Stimulated activated naive CD8-positive, alpha-beta T cell treated with anti-CD3 and anti-CD28 coated beads, Interleukin-15, amount 100 ng/mL, for 72 hours (primary cell): ENCODE measurements around the gene IGSF9B.

ENCODE experiments used
- ATAC-seq: fragments of 150-1000 bp; cut with Tn5 transposase; 2 replicates; pipeline ENCODE4 v1.10.0; 2021; ENCODE audit warnings: mild to moderate bottlenecking, moderate library complexity
- DNase-seq, 2 donors: peaks; one replicate each; pipeline ENCODE4 v3.0.0; 2021 to 2022
- H3K27ac Mint-ChIP-seq, 2 donors: one replicate each; pipeline ENCODE4 v1.8.0; 2022; ENCODE audit warnings: mild to moderate bottlenecking in 2 of 2, mixed read lengths in 2 of 2, moderate library complexity in 2 of 2
- H3K27me3 Mint-ChIP-seq: one replicate; pipeline ENCODE4 v1.8.0; 2022; ENCODE audit warnings: mixed read lengths
- H3K4me1 Mint-ChIP-seq: one replicate; pipeline ENCODE4 v1.8.0; 2022; ENCODE audit warnings: mild to moderate bottlenecking, mixed read lengths
- H3K4me3 Mint-ChIP-seq, 2 donors: one replicate each; pipeline ENCODE4 v1.8.0; 2022; ENCODE audit warnings: mild to moderate bottlenecking in 2 of 2, mixed read lengths in 2 of 2, moderate library complexity in 1 of 2
- H3K9me3 Mint-ChIP-seq, 2 donors: one replicate each; pipeline ENCODE4 v1.8.0; 2022; ENCODE audit warnings: mixed read lengths in 2 of 2

Gene IGSF9B

GRCh38 chr11:133990501-133990900 is 33.7 kb upstream of the IGSF9B start:
- ATAC-seq (no peak), DNase-seq (no peak)
- H3K27ac Mint-ChIP-seq: no peak overlapping the region
- H3K4me3 Mint-ChIP-seq: no peak overlapping the region
- no peaks in the 10 kb centered on the region for H3K9me3 Mint-ChIP-seq
- H3K4me1 Mint-ChIP-seq: peaks cover 39% of the 10 kb centered on the region
- H3K27me3 Mint-ChIP-seq: peaks cover 5% of the 10 kb centered on the region

- ATAC-seq (no peak), DNase-seq (no peak)
- Mint-ChIP-seq H3K27ac (no peak overlapping the region), H3K27me3 (peaks cover 5% of the 10 kb centered on the region), H3K9me3 (no peaks in the 10 kb centered on the region), H3K4me1 (peaks cover 33% of the 10 kb centered on the region), H3K4me3 (no peak overlapping the region)
Measured at GRCh38 chr11:133988686-133989410, 32.1 kb upstream of the IGSF9B start.

GRCh38 chr11:133987171-133987570 is 30.4 kb upstream of the IGSF9B start:
- ATAC-seq: no peak
- Mint-ChIP-seq H3K9me3 (no peaks in the 10 kb centered on the region), H3K4me3 (no peak overlapping the region), H3K4me1 (peaks cover 33% of the 10 kb centered on the region), H3K27ac (no peak overlapping the region), H3K27me3 (peaks cover 9% of the 10 kb centered on the region)
- no peak for DNase-seq

- Mint-ChIP-seq H3K27ac (no peak overlapping the region), H3K27me3 (peaks cover 18% of the 10 kb centered on the region), H3K4me1 (peaks cover 28% of the 10 kb centered on the region), H3K9me3 (no peaks in the 10 kb centered on the region), H3K4me3 (no peak overlapping the region)
- ATAC-seq (no peak), DNase-seq (no peak)
Measured at GRCh38 chr11:133985981-133986944, 29.5 kb upstream of the IGSF9B start.

- DNase-seq: no peak
- Mint-ChIP-seq H3K4me1 (peaks cover 13% of the 10 kb centered on the region), H3K9me3 (no peaks in the 10 kb centered on the region), H3K27ac (no peak overlapping the region), H3K27me3 (peaks cover 23% of the 10 kb centered on the region), H3K4me3 (no peak overlapping the region)
- no peak for ATAC-seq
Measured at GRCh38 chr11:133984828-133985227, 28.1 kb upstream of the IGSF9B start.

- H3K4me3 Mint-ChIP-seq: no peak overlapping the region
- peaks cover 23% of the 10 kb centered on the region for H3K27me3 Mint-ChIP-seq
- H3K9me3 Mint-ChIP-seq: no peaks in the 10 kb centered on the region
- peaks cover 6% of the 10 kb centered on the region for H3K4me1 Mint-ChIP-seq
- peak overlapping the region in 1 of 2 donors; percentile 72 for H3K27ac Mint-ChIP-seq
- DNase-seq (no peak), ATAC-seq (no peak)
Measured at GRCh38 chr11:133983660-133984316, 27.0 kb upstream of the IGSF9B start.

- ATAC-seq: no peak
- peaks cover 3% of the 10 kb centered on the region for H3K4me1 Mint-ChIP-seq
Measured at GRCh38 chr11:133982876-133983275, 26.1 kb upstream of the IGSF9B start.

GRCh38 chr11:133982151-133982550 is 25.4 kb upstream of the IGSF9B start:
- no peaks in the 10 kb centered on the region for H3K9me3 Mint-ChIP-seq
- H3K4me3 Mint-ChIP-seq: no peak overlapping the region
- peaks cover 23% of the 10 kb centered on the region for H3K27me3 Mint-ChIP-seq
- ATAC-seq: no peak
- DNase-seq: no peak
- peaks cover 8% of the 10 kb centered on the region for H3K4me1 Mint-ChIP-seq
- peak overlapping the region; percentile 5 to 59 for H3K27ac Mint-ChIP-seq

More at GRCh38 chr11:133982876-133983275, 26.1 kb upstream of the IGSF9B start:
- no peak overlapping the region for H3K27ac Mint-ChIP-seq
- no peak for DNase-seq
- H3K27me3 Mint-ChIP-seq: peaks cover 23% of the 10 kb centered on the region
- H3K9me3 Mint-ChIP-seq: no peaks in the 10 kb centered on the region
- H3K4me3 Mint-ChIP-seq: no peak overlapping the region

GRCh38 chr11:133981156-133981555 is 24.4 kb upstream of the IGSF9B start:
- DNase-seq (no peak), ATAC-seq (no peak)
- no peak overlapping the region for H3K4me3 Mint-ChIP-seq
- H3K27ac Mint-ChIP-seq: no peak overlapping the region
- no peaks in the 10 kb centered on the region for H3K9me3 Mint-ChIP-seq
- peaks cover 21% of the 10 kb centered on the region for H3K27me3 Mint-ChIP-seq
- peaks cover 16% of the 10 kb centered on the region for H3K4me1 Mint-ChIP-seq

GRCh38 chr11:133980665-133981064 is 23.9 kb upstream of the IGSF9B start:
- peaks cover 16% of the 10 kb centered on the region for H3K4me1 Mint-ChIP-seq
- no peak for DNase-seq
- no peak overlapping the region for H3K27ac Mint-ChIP-seq
- H3K27me3 Mint-ChIP-seq: peaks cover 18% of the 10 kb centered on the region
- no peaks in the 10 kb centered on the region for H3K9me3 Mint-ChIP-seq
- no peak overlapping the region for H3K4me3 Mint-ChIP-seq
- no peak for ATAC-seq

- DNase-seq (no peak), ATAC-seq (no peak)
- Mint-ChIP-seq H3K9me3 (no peaks in the 10 kb centered on the region), H3K27ac (no peak overlapping the region), H3K4me3 (no peak overlapping the region), H3K27me3 (peaks cover 18% of the 10 kb centered on the region), H3K4me1 (peaks cover 16% of the 10 kb centered on the region)
Measured at GRCh38 chr11:133978794-133979193, 22.0 kb upstream of the IGSF9B start.

- DNase-seq (no peak), ATAC-seq (peak; percentile 82)
- no peak overlapping the region for H3K27ac Mint-ChIP-seq
- H3K9me3 Mint-ChIP-seq: no peaks in the 10 kb centered on the region
- peaks cover 16% of the 10 kb centered on the region for H3K4me1 Mint-ChIP-seq
- peak overlapping the region in 1 of 2 donors; percentile 5 for H3K4me3 Mint-ChIP-seq
- H3K27me3 Mint-ChIP-seq: peaks cover 29% of the 10 kb centered on the region
Measured at GRCh38 chr11:133977067-133977677, 20.4 kb upstream of the IGSF9B start.

GRCh38 chr11:133975488-133975849 is 18.7 kb upstream of the IGSF9B start:
- Mint-ChIP-seq H3K4me1 (peaks cover 16% of the 10 kb centered on the region), H3K4me3 (no peak overlapping the region), H3K9me3 (no peaks in the 10 kb centered on the region), H3K27ac (no peak overlapping the region), H3K27me3 (peaks cover 15% of the 10 kb centered on the region)
- ATAC-seq (no peak), DNase-seq (no peak)

- Mint-ChIP-seq H3K4me3 (no peak overlapping the region), H3K9me3 (no peaks in the 10 kb centered on the region), H3K27me3 (peaks cover 15% of the 10 kb centered on the region), H3K4me1 (peaks cover 16% of the 10 kb centered on the region), H3K27ac (no peak overlapping the region)
- DNase-seq: no peak
- ATAC-seq: no peak
Measured at GRCh38 chr11:133974836-133975487, 18.2 kb upstream of the IGSF9B start.

GRCh38 chr11:133971881-133972280 is 15.1 kb upstream of the IGSF9B start:
- Mint-ChIP-seq H3K27me3 (peaks cover 15% of the 10 kb centered on the region), H3K27ac (no peak overlapping the region), H3K4me1 (peaks cover 20% of the 10 kb centered on the region), H3K4me3 (no peak overlapping the region), H3K9me3 (no peaks in the 10 kb centered on the region)
- ATAC-seq (no peak), DNase-seq (no peak)
